Neuronal stem cell (in vitro differentiated cells): ENCODE data around the gene ZNF865.

Experiments used
- DNase-seq: peaks from one replicate; pipeline ENCODE4 v3.0.0-alpha.2; 2013; ENCODE audit warnings: low spot score
- H2AFZ ChIP-seq: one replicate; pipeline ENCODE4 v1.6.1; 2013; ENCODE audit warnings: mild to moderate bottlenecking, low read length, inconsistent platforms
- H2AK5ac ChIP-seq: 2 replicates; pipeline ENCODE4 v1.6.1; 2013; ENCODE audit warnings: low read depth, mild to moderate bottlenecking, inconsistent platforms, low read length, moderate library complexity, mixed read lengths
- H2BK120ac ChIP-seq: 2 replicates; pipeline ENCODE4 v1.6.1; 2013; ENCODE audit warnings: low read depth, mild to moderate bottlenecking, inconsistent platforms, low read length, moderate library complexity, mixed read lengths
- H2BK12ac ChIP-seq: one replicate; pipeline ENCODE4 v1.6.1; 2013; ENCODE audit warnings: low read length, inconsistent platforms
- H2BK15ac ChIP-seq: 2 replicates; pipeline ENCODE4 v1.6.1; 2013; ENCODE audit warnings: mild to moderate bottlenecking, low read length, inconsistent platforms, mixed read lengths
- H2BK5ac ChIP-seq: one replicate; pipeline ENCODE4 v1.6.1; 2013; ENCODE audit warnings: inconsistent platforms, mild to moderate bottlenecking, low read length, moderate library complexity
- H3K14ac ChIP-seq: one replicate; pipeline ENCODE4 v1.6.1; 2013; ENCODE audit warnings: low read length, inconsistent platforms
- H3K18ac ChIP-seq: 2 replicates; pipeline ENCODE4 v1.6.1; 2013; ENCODE audit warnings: low read length, inconsistent platforms
- H3K23ac ChIP-seq: 2 replicates; pipeline ENCODE4 v1.6.1; 2013; ENCODE audit warnings: low read depth, mild to moderate bottlenecking, mixed read lengths, low read length, inconsistent platforms; ENCODE audit not compliant: poor library complexity
- H3K27ac ChIP-seq: replicated peaks from 3 replicates; pipeline ENCODE4 v1.5.1; 2013; ENCODE audit warnings: low read length, inconsistent platforms
- H3K27me3 ChIP-seq, 3 experiments: 2 replicates each; pipeline ENCODE4 v1.6.1; 2013; ENCODE audit warnings: low read length in 3 of 3, mild to moderate bottlenecking in 2 of 3, inconsistent platforms in 1 of 3, low read depth in 1 of 3, mixed read lengths in 1 of 3, moderate library complexity in 1 of 3; ENCODE audit not compliant: control insufficient read depth in 3 of 3, insufficient read depth in 3 of 3
- H3K36me3 ChIP-seq, 2 donors: replicated peaks in 1 of 2; 2 replicates each; pipeline ENCODE4 v1.6.1; 2013; ENCODE audit warnings: low read length in 2 of 2; ENCODE audit not compliant: control insufficient read depth in 2 of 2, insufficient read depth in 2 of 2
- H3K4ac ChIP-seq: 2 replicates; pipeline ENCODE4 v1.6.1; 2013; ENCODE audit warnings: inconsistent platforms, mild to moderate bottlenecking, low read length, moderate library complexity
- H3K4me1 ChIP-seq, 2 donors: 1 replicate in 1 of 2; 2 replicates in 1 of 2; pipeline ENCODE4 v1.6.1; 2013; ENCODE audit warnings: low read length in 2 of 2, low read depth in 1 of 2; ENCODE audit not compliant: control insufficient read depth in 2 of 2, insufficient read depth in 1 of 2
- H3K4me2 ChIP-seq: one replicate; pipeline ENCODE4 v1.6.1; 2013; ENCODE audit warnings: mild to moderate bottlenecking, low read length, inconsistent platforms; ENCODE audit not compliant: insufficient read depth, poor library complexity, severe bottlenecking
- H3K4me3 ChIP-seq, 2 donors: 2 replicates each; pipeline ENCODE4 v1.5.1; 2013; ENCODE audit warnings: low read length in 2 of 2, mild to moderate bottlenecking in 2 of 2, inconsistent platforms in 1 of 2, moderate library complexity in 1 of 2
- H3K79me1 ChIP-seq: one replicate; pipeline ENCODE4 v1.6.1; 2013; ENCODE audit warnings: low read depth, mild to moderate bottlenecking, inconsistent platforms, low read length, moderate library complexity
- H3K9ac ChIP-seq: one replicate; pipeline ENCODE4 v1.6.1; 2013; ENCODE audit warnings: mild to moderate bottlenecking, low read depth, low read length, inconsistent platforms; ENCODE audit not compliant: poor library complexity
- H3K9me3 ChIP-seq, 2 donors: replicated peaks in 1 of 2; 2 replicates each; pipeline versions ENCODE3 to v1.6.1; 2013; ENCODE audit warnings: low read length in 2 of 2, mild to moderate bottlenecking in 2 of 2, inconsistent platforms in 1 of 2, low read depth in 1 of 2, mixed read lengths in 1 of 2, moderate library complexity in 1 of 2; ENCODE audit not compliant: control insufficient read depth in 2 of 2, insufficient read depth in 1 of 2
- H4K8ac ChIP-seq: one replicate; pipeline ENCODE4 v1.6.1; 2013; ENCODE audit warnings: low read depth, mild to moderate bottlenecking, inconsistent platforms, low read length, moderate library complexity
- H4K91ac ChIP-seq: one replicate; pipeline ENCODE4 v1.6.1; 2013; ENCODE audit warnings: low read length, low read depth, mild to moderate bottlenecking, inconsistent platforms; ENCODE audit not compliant: poor library complexity
- WGBS, 2 donors: extraction: QIAGEN DNeasy Blood & Tissue Kit; methylation state at CpG; one replicate each; pipeline ENCODE4 v1.1.7; 2013; ENCODE audit warnings: missing lambda C conversion rate in 2 of 2, mixed read lengths in 1 of 2; ENCODE audit not compliant: insufficient read length in 2 of 2, insufficient replicate concordance in 1 of 2; ENCODE audit errors: extremely low coverage in 2 of 2; 5-methylcytosine and 5-hydroxymethylcytosine counted together

Gene ZNF865

GRCh38 chr19:55592391-55593090, 12.9 kb upstream of the ZNF865 start:
- WGBS, 2 donors, result no CpG with 5 or more reads among the region's 73 CpGs

GRCh38 chr19:55593096-55593772, 12.2 kb upstream of the ZNF865 start:
- Histone ChIP-seq H4K8ac (no peak overlapping the region), H2BK120ac (no peak overlapping the region), H2BK15ac (no peak overlapping the region), H2AK5ac (no peak overlapping the region), H2AFZ (no peak overlapping the region), H3K14ac (no peak overlapping the region), H4K91ac (no peak overlapping the region), H2BK5ac (no peak overlapping the region), H3K36me3 (peaks cover 27 to 55% of the 10 kb centered on the region in 2 donors), H3K27ac (no peak overlapping the region), H3K23ac (no peak overlapping the region), H3K27me3 (no peaks in the 10 kb centered on the region), H3K4me3 (no peak overlapping the region), H3K4me1 (peaks cover 0 to 8% of the 10 kb centered on the region in 2 donors), H2BK12ac (no peak overlapping the region), H3K18ac (no peak overlapping the region), H3K9ac (no peak overlapping the region), H3K9me3 (peaks cover 0 to 5% of the 10 kb centered on the region in 2 donors), H3K79me1 (peaks cover 2% of the 10 kb centered on the region), H3K4ac (no peak overlapping the region), H3K4me2 (no peak overlapping the region)
- no CpG with 5 or more reads among the region's 68 CpGs for WGBS, 2 donors
- no peak for DNase-seq

More at GRCh38 chr19:55592391-55593090, 12.9 kb upstream of the ZNF865 start:
- no peak overlapping the region for H2BK12ac ChIP-seq
- H3K9ac ChIP-seq, result no peak overlapping the region
- peak overlapping the region in 1 of 2 donors; percentile 21 for H3K4me3 ChIP-seq
- no peak overlapping the region for H3K27ac ChIP-seq
- H3K9me3 ChIP-seq, result peaks cover 0 to 5% of the 10 kb centered on the region in 2 donors
- no peak overlapping the region for H3K4ac ChIP-seq
- H2BK5ac ChIP-seq, result no peak overlapping the region
- peaks cover 0 to 6% of the 10 kb centered on the region in 2 donors for H3K4me1 ChIP-seq
- H3K23ac ChIP-seq, result peak overlapping the region; percentile 21
- peaks cover 27 to 53% of the 10 kb centered on the region in 2 donors for H3K36me3 ChIP-seq
- H4K91ac ChIP-seq, result no peak overlapping the region
- no peak for DNase-seq
- H4K8ac ChIP-seq, result no peak overlapping the region
- peaks cover under 1% of the 10 kb centered on the region for H3K79me1 ChIP-seq
- no peak overlapping the region for H2BK120ac ChIP-seq
- peak overlapping the region; percentile 67 for H3K14ac ChIP-seq
- H2BK15ac ChIP-seq, result no peak overlapping the region
- no peak overlapping the region for H2AFZ ChIP-seq
- no peak overlapping the region for H3K4me2 ChIP-seq
- H3K27me3 ChIP-seq, result no peaks in the 10 kb centered on the region
- no peak overlapping the region for H3K18ac ChIP-seq
- H2AK5ac ChIP-seq, result peak overlapping the region; percentile 40

- Histone ChIP-seq H3K9ac (no peak overlapping the region), H2BK15ac (no peak overlapping the region), H3K9me3 (peaks cover 0 to 5% of the 10 kb centered on the region in 2 donors), H2BK12ac (no peak overlapping the region), H2AFZ (no peak overlapping the region), H3K4me3 (no peak overlapping the region), H4K91ac (no peak overlapping the region), H3K14ac (no peak overlapping the region), H2BK120ac (no peak overlapping the region), H3K23ac (no peak overlapping the region), H3K4me1 (peaks cover 0 to 9% of the 10 kb centered on the region in 2 donors), H3K36me3 (peaks cover 27 to 55% of the 10 kb centered on the region in 2 donors), H3K18ac (no peak overlapping the region), H3K4me2 (no peak overlapping the region), H3K27ac (no peak overlapping the region), H3K4ac (no peak overlapping the region), H2BK5ac (no peak overlapping the region), H3K79me1 (peaks cover 2% of the 10 kb centered on the region), H2AK5ac (no peak overlapping the region), H4K8ac (no peak overlapping the region), H3K27me3 (no peaks in the 10 kb centered on the region)
- WGBS, 2 donors, result no CpG with 5 or more reads among the region's 4 CpGs
- no peak for DNase-seq
Measured at GRCh38 chr19:55594996-55595545, 10.4 kb upstream of the ZNF865 start.

- Histone ChIP-seq H3K27me3 (no peaks in the 10 kb centered on the region), H3K4me2 (no peak overlapping the region), H2BK15ac (no peak overlapping the region), H4K91ac (no peak overlapping the region), H3K27ac (no peak overlapping the region), H2BK120ac (no peak overlapping the region), H3K23ac (no peak overlapping the region), H2BK12ac (no peak overlapping the region), H3K18ac (no peak overlapping the region), H2BK5ac (no peak overlapping the region), H3K4me1 (peaks cover 5 to 9% of the 10 kb centered on the region in 2 donors), H3K79me1 (peaks cover 2% of the 10 kb centered on the region), H4K8ac (no peak overlapping the region), H3K36me3 (peaks cover 26 to 52% of the 10 kb centered on the region in 2 donors), H2AK5ac (no peak overlapping the region), H3K9me3 (peaks cover 0 to 5% of the 10 kb centered on the region in 2 donors), H2AFZ (no peak overlapping the region), H3K4me3 (no peak overlapping the region), H3K4ac (no peak overlapping the region), H3K14ac (no peak overlapping the region), H3K9ac (no peak overlapping the region)
- WGBS, 2 donors, result no CpG with 5 or more reads among the region's 3 CpGs
- no peak for DNase-seq
Measured at GRCh38 chr19:55596304-55596703, 9.1 kb upstream of the ZNF865 start.
